Skeletal muscle cell (primary cell): Measurements from ENCODE around the gene PLEKHS1.
"Not testable (repeated sequence)": the region's sequence is repeated elsewhere in the genome, so short reads cannot be mapped to it uniquely, and the experiment has no call there.

Experiments
- DNase-seq: peaks from one replicate; pipeline ENCODE4 v3.0.0-alpha.2; 2010; ENCODE audit warnings: low read depth
- H3K4me3 ChIP-seq: 2 replicates; pipeline ENCODE4 v1.5.1; 2011; ENCODE audit warnings: low read depth, mild to moderate bottlenecking, control low read depth, low read length, moderate library complexity

The PLEKHS1 gene

GRCh38 chr10:113739031-113739430, 12.5 kb upstream of the PLEKHS1 start:
- no peak overlapping the region for H3K4me3 ChIP-seq

GRCh38 chr10:113739577-113739976, 11.9 kb upstream of the PLEKHS1 start:
- H3K4me3 ChIP-seq, result no peak overlapping the region
- DNase-seq, result no peak

More at GRCh38 chr10:113739031-113739430, 12.5 kb upstream of the PLEKHS1 start:
- DNase-seq, result no peak

- H3K4me3 ChIP-seq, result no peak overlapping the region
Measured at GRCh38 chr10:113740850-113741249, 10.6 kb upstream of the PLEKHS1 start.

GRCh38 chr10:113742466-113742865, 9.0 kb upstream of the PLEKHS1 start:
- DNase-seq, result no peak
- no peak overlapping the region for H3K4me3 ChIP-seq

More at GRCh38 chr10:113740850-113741249, 10.6 kb upstream of the PLEKHS1 start:
- DNase-seq, result no peak

- DNase-seq, result no peak
- H3K4me3 ChIP-seq, result no peak overlapping the region
Measured at GRCh38 chr10:113743594-113743993, 7.9 kb upstream of the PLEKHS1 start.

GRCh38 chr10:113745374-113745773, 6.1 kb upstream of the PLEKHS1 start:
- no peak overlapping the region for H3K4me3 ChIP-seq
- DNase-seq, result no peak

DNA sequence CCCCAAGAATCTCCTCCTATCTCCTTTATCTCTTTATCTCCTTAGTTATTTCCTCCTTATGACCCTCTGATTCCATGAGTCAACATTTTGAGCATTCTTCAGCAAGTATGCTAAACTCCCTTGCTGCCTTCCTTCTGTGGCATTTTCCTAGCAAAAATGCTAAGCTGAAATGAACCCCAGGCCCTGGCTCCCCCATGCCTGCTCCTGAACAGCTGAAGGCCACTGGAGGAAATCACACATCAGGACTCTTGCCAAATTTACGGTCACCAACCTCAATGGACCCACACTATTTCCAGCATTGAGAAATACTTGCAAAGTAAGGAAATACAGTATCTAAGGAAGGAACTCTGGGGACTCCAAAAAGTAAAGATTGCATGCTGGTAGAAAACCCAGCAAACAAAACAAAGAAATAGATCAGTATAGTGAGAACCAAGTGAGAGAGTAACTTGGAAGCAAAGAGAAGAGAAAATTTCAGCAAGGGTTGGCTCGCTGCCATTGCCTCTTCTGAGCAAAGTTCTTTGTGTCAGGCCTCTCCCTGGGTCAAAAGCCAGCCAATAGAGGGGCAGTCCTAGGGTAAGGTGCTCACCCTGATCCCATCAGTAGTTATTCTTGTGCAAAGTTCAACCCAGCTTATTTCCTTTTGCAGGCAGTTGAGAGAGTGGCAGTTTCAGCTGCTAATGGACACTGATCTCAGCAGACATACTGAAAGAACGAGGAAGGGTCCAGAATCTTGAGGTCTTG, 5.1 kb upstream of the PLEKHS1 start:
- no peak for DNase-seq
- H3K4me3 ChIP-seq, result no peak overlapping the region

GRCh38 chr10:113752553-113752952, 1.1 kb downstream of the PLEKHS1 start:
- H3K4me3 ChIP-seq, result no peak overlapping the region
- no peak for DNase-seq

- no peak for DNase-seq
- H3K4me3 ChIP-seq, result no peak overlapping the region
Measured at GRCh38 chr10:113753020-113753692, 1.7 kb downstream of the PLEKHS1 start.

DNA sequence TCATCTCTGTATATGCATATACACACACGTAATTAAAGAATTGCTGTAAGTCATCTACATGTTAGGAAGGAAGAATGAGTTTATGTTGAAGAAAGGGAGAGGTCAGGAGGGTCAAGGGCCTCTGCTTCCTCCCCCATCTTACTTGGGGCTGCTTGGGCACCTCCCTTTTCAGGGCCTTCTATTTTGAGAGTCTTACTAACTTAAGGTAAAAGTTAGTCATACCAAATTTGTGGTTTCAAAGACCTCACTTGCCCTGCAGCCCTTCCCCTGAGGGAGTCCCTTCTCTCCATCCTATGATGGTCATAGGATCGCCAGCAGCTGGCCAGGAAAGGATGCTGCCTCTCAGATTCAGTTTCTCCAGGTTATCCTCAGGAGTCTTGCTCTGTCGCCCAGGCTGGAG, 2.6 kb downstream of the PLEKHS1 start:
- DNase-seq, result no peak
- no peak overlapping the region for H3K4me3 ChIP-seq

- no peak overlapping the region for H3K4me3 ChIP-seq
- DNase-seq, result no peak
Measured at GRCh38 chr10:113754768-113755167, 3.3 kb downstream of the PLEKHS1 start.

DNA sequence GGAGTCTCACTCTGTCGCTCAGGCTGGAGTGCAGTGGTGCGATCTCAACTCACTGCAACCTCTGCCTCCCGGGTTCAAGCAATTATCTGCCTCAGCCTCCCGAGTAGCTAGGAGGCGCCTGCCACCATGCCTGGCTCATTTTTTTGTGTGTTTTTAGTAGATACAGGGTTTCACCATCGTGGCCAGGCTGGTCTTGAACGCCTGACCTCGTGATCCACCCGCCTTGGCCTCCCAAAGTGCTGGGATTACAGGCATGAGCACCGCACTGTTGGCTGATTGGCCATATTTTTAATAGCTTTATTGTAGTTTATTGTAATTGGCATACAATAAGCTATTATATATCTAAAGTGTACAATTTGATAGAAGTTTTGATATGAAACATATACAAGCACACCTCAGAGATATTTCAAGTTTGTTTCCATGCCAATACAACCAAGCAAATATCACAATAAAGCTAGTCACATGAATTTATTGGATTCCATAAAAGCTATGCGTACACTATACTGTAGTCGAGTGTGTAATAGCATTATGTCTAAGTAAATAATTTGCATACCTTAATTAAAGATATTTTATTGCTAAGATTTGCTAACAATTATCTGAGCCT, 5.6 kb downstream of the PLEKHS1 start:
- no peak for DNase-seq
- no peak overlapping the region for H3K4me3 ChIP-seq

GRCh38 chr10:113762083-113762482, 10.6 kb downstream of the PLEKHS1 start:
- DNase-seq, result no peak

DNA sequence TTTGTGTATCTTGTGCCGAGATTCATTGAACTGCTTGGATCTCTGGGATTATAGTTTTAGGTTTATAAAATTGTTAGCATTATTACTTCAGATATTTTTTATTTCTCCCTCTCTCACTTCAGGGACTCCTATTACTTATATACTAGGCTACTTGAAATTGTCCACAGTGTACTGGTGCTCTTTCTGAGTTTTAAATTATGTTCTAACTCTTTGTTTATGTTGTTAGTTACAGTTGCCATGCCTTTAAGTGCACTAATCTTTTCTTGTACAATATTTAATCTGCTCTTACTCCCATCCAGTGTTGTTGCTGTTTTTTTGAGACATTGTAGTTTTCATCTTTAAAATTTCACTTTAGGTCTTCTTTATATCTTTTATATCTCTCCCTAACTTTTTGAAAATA, 13.1 kb downstream of the PLEKHS1 start:
- H3K4me3 ChIP-seq, result no peak overlapping the region
- DNase-seq, result no peak

More at GRCh38 chr10:113762083-113762482, 10.6 kb downstream of the PLEKHS1 start:
- no peak overlapping the region for H3K4me3 ChIP-seq

DNA sequence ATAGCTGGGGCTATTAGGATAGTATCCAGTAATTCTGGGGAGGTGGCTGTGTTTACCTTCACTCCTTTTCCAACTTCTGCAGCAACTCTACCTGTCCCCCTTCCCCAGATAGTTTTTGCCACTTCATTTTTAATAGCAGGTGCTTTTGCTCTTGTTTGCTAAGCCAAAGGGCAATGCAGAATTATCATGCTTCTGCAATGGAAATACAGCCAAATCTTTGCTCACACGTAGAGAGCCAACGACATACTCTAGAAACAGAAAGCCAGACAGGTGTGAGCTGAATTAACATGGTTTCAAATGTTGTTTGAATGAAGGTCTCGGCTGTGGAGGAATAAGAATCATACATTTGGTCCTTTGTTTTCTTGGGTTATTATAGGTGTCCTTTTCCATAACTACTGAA, 14.4 kb downstream of the PLEKHS1 start:
- no peak for DNase-seq
- H3K4me3 ChIP-seq, result no peak overlapping the region

- no peak for DNase-seq
- H3K4me3 ChIP-seq, result no peak overlapping the region
Measured at GRCh38 chr10:113767222-113767621, 15.7 kb downstream of the PLEKHS1 start.

DNA sequence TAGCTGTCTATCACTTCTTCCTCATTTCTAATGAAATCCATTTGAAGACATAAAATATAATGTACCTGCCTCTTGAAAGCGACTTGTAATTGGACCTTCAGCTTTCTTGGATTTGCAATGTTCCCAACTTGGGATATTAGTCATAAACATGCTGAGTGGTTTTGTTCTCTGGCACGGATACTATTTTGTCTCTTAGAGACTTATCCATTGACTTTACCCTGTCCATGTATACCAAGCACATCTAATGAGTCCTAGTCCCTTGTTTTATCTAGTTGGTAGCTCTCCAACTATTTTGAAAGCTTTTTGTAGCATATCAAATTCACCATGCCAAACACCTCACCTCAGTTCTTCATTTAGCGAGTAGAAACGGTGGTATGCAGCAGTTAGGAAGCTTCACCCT, 18.9 kb downstream of the PLEKHS1 start:
- DNase-seq, result no peak

GRCh38 chr10:113771131-113771530, 19.6 kb downstream of the PLEKHS1 start:
- DNase-seq, H3K4me3 ChIP-seq: not testable (repeated sequence)

More for the DNA sequence above, 18.9 kb downstream of the PLEKHS1 start:
- H3K4me3 ChIP-seq, result no peak overlapping the region

DNA sequence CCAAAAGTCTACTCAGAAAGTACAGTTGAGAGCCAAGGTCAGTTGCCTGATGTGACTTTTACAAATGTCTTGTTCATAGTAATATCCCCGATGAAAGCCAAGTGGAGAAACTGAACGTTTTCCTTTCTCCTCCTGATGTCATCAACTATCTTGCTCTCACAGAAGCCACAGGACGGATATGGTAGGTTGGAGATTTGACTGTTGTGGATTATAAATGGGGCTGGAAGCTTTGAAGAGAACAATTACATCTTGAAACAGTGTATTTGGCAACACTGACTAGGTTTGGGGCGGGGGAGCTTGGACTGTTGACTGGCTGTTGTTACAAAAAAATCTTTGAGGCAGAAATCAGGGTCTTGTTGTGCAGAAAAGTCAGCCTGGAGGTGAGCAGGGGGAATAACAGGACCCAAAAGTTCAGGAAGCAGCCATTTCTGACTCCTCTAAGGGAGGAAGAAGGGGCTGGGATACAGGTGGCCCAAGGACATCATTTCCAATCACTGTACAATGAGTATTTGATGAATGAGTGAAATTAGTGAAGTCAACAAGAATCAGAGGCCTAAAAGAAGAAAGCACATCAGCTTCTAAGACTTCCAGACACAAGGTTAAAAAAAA, 24.3 kb downstream of the PLEKHS1 start:
- no peak overlapping the region for H3K4me3 ChIP-seq
- no peak for DNase-seq

DNA sequence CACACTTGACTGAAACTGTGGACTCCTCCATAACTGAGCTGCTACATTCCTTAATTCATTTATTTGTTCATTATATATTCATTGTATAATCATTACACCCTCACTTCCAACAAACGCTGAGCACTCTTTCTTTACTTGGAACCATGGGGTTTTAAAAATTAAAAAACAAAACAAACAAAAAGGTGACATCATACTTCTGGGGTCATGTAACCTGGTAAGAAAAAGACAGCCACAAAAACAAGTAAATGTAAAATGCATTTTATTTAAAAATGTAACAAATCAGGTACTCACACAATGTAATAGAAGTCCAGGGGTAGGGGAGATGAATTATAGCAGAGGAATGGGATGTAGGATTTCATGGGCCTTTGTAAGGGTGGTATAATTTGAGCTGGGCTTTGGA, 25.1 kb downstream of the PLEKHS1 start:
- H3K4me3 ChIP-seq, result no peak overlapping the region
- no peak for DNase-seq
